ENCODE data around the gene CD320. TPM values are rescaled to one million over a fixed set of nuclear protein-coding genes. Genes with fewer than 3 reads are reported as not detected.
"Not testable (repeated sequence)": the region's sequence is repeated elsewhere in the genome, so short reads cannot be mapped to it uniquely, and the experiment has no call there.

Gene CD320
- total and polyA plus RNA-seq, 2 experiments from 2014 or later, result 87.0 to 124 TPM

GRCh38 chr19:8302357-8302691, 5.8 kb downstream of the CD320 start (continued):
- TF ChIP-seq, protein P1, sequence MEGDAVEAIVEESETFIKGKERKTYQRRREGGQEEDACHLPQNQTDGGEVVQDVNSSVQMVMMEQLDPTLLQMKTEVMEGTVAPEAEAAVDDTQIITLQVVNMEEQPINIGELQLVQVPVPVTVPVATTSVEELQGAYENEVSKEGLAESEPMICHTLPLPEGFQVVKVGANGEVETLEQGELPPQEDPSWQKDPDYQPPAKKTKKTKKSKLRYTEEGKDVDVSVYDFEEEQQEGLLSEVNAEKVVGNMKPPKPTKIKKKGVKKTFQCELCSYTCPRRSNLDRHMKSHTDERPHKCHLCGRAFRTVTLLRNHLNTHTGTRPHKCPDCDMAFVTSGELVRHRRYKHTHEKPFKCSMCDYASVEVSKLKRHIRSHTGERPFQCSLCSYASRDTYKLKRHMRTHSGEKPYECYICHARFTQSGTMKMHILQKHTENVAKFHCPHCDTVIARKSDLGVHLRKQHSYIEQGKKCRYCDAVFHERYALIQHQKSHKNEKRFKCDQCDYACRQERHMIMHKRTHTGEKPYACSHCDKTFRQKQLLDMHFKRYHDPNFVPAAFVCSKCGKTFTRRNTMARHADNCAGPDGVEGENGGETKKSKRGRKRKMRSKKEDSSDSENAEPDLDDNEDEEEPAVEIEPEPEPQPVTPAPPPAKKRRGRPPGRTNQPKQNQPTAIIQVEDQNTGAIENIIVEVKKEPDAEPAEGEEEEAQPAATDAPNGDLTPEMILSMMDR (conservative IDR thresholded peaks at IDR 0.05; ENCODE audit: low read depth in 2 of 2), result no peak
- TF ChIP-seq ETS1 (IDR thresholded peaks at IDR 0.05), result no peak
- TF ChIP-seq POLR2AphosphoS5 (IDR thresholded peaks at IDR 0.05; ENCODE audit: low read depth), result no peak
- no peak for TF ChIP-seq NANOG (IDR thresholded peaks at IDR 0.05; ENCODE audit: borderline replicate concordance)
- no peak for TF ChIP-seq STAT1 (IDR thresholded peaks at IDR 0.05; ENCODE audit: unreplicated experiment)
- TF ChIP-seq, protein P2, sequence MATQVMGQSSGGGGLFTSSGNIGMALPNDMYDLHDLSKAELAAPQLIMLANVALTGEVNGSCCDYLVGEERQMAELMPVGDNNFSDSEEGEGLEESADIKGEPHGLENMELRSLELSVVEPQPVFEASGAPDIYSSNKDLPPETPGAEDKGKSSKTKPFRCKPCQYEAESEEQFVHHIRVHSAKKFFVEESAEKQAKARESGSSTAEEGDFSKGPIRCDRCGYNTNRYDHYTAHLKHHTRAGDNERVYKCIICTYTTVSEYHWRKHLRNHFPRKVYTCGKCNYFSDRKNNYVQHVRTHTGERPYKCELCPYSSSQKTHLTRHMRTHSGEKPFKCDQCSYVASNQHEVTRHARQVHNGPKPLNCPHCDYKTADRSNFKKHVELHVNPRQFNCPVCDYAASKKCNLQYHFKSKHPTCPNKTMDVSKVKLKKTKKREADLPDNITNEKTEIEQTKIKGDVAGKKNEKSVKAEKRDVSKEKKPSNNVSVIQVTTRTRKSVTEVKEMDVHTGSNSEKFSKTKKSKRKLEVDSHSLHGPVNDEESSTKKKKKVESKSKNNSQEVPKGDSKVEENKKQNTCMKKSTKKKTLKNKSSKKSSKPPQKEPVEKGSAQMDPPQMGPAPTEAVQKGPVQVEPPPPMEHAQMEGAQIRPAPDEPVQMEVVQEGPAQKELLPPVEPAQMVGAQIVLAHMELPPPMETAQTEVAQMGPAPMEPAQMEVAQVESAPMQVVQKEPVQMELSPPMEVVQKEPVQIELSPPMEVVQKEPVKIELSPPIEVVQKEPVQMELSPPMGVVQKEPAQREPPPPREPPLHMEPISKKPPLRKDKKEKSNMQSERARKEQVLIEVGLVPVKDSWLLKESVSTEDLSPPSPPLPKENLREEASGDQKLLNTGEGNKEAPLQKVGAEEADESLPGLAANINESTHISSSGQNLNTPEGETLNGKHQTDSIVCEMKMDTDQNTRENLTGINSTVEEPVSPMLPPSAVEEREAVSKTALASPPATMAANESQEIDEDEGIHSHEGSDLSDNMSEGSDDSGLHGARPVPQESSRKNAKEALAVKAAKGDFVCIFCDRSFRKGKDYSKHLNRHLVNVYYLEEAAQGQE (IDR thresholded peaks at IDR 0.05; ENCODE audit: unreplicated experiment), result no peak
- no peak for TF ChIP-seq ZNF331 (CRISPR knock-in tag; IDR thresholded peaks at IDR 0.05; ENCODE audit: low read depth)

DNA sequence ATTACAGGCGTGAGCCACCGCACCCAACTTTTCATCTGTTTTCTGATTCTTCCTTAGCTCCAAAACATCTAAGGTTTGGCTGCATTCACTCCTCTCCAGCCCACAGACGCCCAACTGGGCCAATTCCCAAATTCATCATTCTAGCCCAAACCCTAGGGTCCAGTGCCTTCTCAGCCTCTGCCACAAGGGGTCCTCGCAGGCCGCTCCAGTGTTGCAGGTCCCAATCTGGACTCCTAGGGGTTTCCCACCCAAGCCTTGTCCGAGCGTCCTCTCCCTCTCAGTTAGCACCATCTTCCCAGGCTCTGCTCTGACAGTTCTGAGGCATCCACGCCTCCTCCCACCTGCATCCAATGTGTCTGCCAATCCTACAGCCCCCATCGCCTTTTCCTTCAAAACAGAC, 16.8 kb downstream of the CD320 start:
- H3K4me1 ChIP-seq (ENCODE audit: insufficient read depth); H3K4me2 ChIP-seq; H2AFZ ChIP-seq; H3K4me1 Mint-ChIP-seq; H3F3A ChIP-seq (replicated peaks; ENCODE audit: low read depth); H3K27ac ChIP-seq (ENCODE audit: low read depth); H3K9me2 ChIP-seq (ENCODE audit: insufficient read depth); H3K36me3 ChIP-seq (ENCODE audit: insufficient read depth); DNase-seq (ENCODE audit: low spot score); H3K27ac Mint-ChIP-seq; H3K4me3 Mint-ChIP-seq; H3K4me3 ChIP-seq; H3K9me3 Mint-ChIP-seq; H3K79me2 ChIP-seq (replicated peaks; ENCODE audit: insufficient read depth); H3K27me3 ChIP-seq (ENCODE audit: insufficient read depth); H4K20me1 ChIP-seq (replicated peaks; ENCODE audit: insufficient read depth); H3K27me3 Mint-ChIP-seq (ENCODE audit: insufficient read depth, low read depth, poor library complexity); H3K36me3 Mint-ChIP-seq (ENCODE audit: low read depth): not testable (repeated sequence)
- ATAC-seq, result peak; percentile 91

GRCh38 chr19:8276508-8276907, 31.6 kb downstream of the CD320 start:
- H3K27me3 ChIP-seq (ENCODE audit: insufficient read depth); H4K20me1 ChIP-seq (replicated peaks; ENCODE audit: insufficient read depth); H3K79me2 ChIP-seq (replicated peaks; ENCODE audit: insufficient read depth); H3K4me3 Mint-ChIP-seq; H3K36me3 ChIP-seq (ENCODE audit: insufficient read depth); DNase-seq (ENCODE audit: low spot score); H3K27me3 Mint-ChIP-seq (ENCODE audit: insufficient read depth, low read depth, poor library complexity); H3K36me3 Mint-ChIP-seq (ENCODE audit: low read depth); H3F3A ChIP-seq (replicated peaks; ENCODE audit: low read depth); H3K9me3 Mint-ChIP-seq; H3K27ac Mint-ChIP-seq; H3K27ac ChIP-seq (ENCODE audit: low read depth); H2AFZ ChIP-seq; H3K4me1 ChIP-seq (ENCODE audit: insufficient read depth); H3K4me2 ChIP-seq; H3K4me1 Mint-ChIP-seq; H3K4me3 ChIP-seq; H3K9me2 ChIP-seq (ENCODE audit: insufficient read depth): not testable (repeated sequence)
- ATAC-seq, result peak; percentile 90
